HL-60/S4 treated with retinoic acid at 250 ng/mL for 4 days and 3 days (cell line): ENCODE measurements around the gene SEC16A.

Experiments used
- in situ Hi-C: fragments of 300-500 bp; cut with MboI; formaldehyde crosslinking; loops from 2 replicates; pipeline ENCODE4 v1.7.0; 2022; ENCODE audit warnings: low sequenced_read_pairs

Gene SEC16A

GRCh38 chr9:136482793-136483588 is at the start of gene SEC16A:
Gene SEC16A, minus strand, starts transcription at chr9:136483040. Its CDS starts 5,425 bp downstream, at chr9:136477615.
- in situ Hi-C loops: no loop called here

GRCh38 chr9:136531904-136532798 is 49.3 kb upstream of the SEC16A start:
- in situ Hi-C loops: no loop called here

- in situ Hi-C loops: no loop called here
Measured at GRCh38 chr9:136531186-136531903, 48.5 kb upstream of the SEC16A start.

- in situ Hi-C loops: no loop called here
Measured at GRCh38 chr9:136530461-136531089, 47.7 kb upstream of the SEC16A start.

DNA sequence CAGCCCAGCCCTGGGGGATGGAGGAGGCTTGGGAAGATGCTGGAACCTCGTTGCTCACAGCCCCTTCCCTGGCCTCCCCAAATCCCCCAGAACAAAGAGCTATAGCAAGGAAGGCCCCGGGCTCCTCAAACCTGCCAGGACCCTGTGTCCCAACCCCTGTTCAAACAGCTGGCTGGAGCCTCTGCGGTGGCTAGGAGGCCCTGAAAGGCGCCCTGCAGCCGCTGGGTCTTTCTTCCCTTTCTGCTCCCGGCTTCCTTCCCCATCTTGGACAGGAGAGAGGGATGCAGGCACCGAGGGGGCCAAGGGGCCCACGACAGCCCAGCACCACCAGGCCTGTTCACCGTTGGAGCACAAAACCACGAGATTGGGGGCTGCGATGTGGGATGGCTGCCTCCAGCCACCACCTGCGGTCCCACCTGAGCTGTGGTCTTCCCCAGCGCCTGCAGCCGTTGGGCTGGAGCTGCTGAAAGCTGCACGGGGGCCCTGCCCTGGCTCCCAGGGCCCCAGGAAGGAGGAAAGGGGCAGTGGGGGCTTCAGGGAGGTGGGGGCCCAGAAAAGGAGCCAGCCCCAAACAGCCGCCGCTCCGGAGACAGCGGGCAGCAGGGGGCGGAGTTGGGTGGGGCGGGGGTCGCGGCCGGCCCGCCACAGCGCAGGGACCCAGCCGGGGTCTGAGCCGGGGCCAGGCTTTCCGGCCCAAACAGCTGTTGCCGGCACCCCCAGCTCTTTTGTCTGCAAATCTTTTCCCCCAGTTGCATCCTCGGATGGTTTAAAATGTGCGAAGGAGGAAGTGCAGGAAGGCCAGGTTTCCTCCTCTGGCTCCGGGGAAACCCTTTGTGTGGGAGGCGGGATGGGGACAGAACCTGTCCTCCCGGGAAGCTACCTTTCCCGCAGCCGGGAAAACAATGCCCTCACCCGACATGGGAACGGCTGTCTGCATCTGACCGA is 46.9 kb upstream of the SEC16A start:
- in situ Hi-C loops: no loop called here

DNA sequence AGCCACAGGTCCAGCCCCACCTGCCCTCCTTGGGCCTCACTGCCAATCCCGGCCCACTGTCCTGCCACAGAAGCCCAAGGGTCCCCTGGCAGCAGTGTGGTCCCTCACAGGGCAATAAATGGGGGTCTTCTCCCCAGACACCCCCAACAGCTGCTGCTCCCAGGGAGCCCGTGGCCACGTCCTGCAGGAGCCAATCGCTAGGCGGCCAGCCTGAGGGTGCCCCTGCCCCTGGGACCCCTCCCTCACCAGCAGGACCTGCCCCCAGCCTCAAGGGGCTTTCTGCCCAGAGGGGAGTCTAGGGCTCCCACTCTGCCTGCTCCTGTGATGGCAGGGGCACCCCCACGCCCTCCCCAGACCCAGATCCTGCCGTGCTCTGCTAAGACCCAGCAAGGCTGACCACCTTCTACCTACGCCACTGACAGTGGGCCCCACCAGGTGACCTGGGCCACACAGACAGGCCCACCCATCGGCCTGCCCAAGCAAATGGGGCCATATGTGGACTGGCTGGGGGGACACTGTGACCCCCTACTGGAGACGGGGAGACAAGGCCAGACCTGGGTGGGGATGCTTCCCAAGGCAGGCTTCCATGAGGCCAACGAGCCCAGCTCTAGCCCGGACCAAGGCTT is 46.0 kb upstream of the SEC16A start:
- in situ Hi-C loops: no loop called here

DNA sequence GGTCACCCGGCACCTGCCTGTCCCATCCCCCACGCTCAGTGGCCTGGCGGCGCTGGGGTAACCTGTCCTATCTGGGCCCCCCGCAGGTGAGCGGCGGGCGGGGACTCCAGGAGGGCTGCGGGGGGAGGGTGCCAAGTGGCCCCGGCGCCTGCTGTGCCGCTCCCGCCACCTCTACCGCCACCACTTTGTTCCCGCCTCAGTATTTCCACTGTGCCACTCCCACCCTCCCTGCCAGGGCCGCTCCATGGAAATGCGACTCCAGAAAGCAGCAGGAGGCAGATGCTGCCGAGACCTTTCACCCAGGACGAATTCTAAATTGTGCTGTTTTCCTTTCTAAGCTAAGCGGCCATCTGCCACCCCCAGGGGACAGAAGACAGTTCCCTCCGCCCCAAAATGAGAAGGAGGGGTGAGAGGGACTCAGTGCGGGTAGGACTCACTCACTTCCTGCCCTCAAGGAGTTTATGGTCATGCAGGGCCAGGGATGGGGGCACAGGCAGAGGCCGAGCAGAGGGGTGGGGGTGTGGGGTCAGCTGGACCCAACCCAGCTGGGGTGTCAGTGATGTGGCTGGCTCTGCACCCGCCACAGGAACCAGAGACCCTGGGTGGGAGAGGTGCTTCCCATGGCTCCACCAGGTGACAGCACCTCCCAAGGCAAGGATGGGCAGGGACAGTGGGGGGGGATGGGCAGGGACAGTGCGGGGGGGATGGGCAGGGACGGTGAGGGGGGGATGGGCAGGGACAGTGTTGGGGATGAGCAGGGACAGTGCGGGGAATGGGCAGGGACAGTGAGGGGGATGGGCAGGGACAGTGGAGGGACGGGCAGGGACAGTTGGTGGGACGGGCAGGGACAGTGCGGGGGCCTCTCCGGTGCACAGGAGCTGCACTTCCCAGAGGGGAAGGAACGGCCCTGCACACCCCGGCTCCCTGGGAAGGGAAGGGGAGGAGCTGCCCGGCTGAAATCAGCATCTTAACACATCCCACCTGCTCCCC is 45.2 kb upstream of the SEC16A start:
- in situ Hi-C loops: no loop called here

DNA sequence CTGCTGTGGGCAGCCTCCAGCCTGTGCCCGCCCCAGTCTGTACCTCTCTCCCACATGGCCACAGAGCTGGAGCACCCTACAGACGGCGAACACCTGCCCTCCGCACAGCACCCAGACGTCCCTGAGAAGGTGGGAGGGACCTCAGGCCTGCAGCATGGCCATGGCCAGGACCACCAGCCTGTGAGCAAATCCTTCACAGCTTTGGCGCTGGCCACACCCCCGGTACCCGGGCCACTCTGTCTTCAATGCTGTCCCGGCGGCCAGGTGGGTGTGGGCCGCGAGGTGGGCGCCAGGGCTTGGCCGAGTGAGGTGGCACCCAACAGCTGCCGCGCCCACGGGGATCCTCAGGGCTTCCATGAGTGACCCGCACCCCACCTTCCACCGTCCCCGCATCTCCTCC is 44.3 kb upstream of the SEC16A start:
- in situ Hi-C loops: no loop called here

- in situ Hi-C loops: no loop called here
Measured at GRCh38 chr9:136526625-136527066, 43.8 kb upstream of the SEC16A start.

GRCh38 chr9:136525841-136526499 is 43.1 kb upstream of the SEC16A start:
- in situ Hi-C loops: no loop called here

DNA sequence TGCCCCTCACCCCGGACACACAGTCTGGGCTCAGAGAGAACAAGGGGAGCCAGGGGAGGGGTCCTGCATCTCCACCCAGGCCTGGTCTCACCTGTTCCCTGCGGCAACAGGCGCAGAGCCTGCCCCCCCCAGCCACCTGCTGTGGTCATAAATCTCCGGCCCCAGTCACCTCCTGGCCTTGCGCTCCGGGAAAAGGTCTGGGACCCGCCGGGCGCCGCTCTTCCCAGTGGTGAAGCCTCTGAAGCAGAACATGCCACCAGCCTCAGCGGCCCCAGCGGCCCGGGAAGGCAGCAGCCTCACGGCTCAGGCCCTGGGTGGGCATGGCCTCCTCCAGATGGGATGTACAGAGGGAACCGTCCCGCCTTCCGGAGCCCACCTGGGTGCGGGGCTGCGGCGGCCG is 42.4 kb upstream of the SEC16A start:
- in situ Hi-C loops: no loop called here

GRCh38 chr9:136522314-136523237 is 39.7 kb upstream of the SEC16A start:
- in situ Hi-C loops: no loop called here

DNA sequence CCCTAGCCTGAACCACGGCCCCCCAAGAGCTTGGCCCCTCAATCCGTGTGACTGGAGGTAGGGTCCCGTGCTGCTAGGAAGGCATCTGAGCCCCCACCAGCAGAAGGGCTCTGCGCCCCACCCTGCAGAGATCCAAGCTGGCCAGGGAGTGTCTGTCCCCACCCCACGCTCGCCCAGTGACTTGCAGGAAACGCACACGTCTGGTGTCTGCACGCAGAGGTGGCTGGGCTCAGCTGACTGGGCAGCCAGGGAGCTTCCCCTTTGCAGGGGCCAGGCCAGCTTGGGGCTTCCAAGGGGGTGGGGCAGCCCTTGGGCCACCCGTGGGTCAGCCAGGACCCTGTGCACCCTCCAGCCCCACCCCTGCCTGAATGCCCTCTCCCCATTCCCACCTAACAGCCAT is 38.7 kb upstream of the SEC16A start:
- in situ Hi-C loops: no loop called here

GRCh38 chr9:136520053-136520540 is 37.3 kb upstream of the SEC16A start:
- in situ Hi-C loops: no loop called here

- in situ Hi-C loops: no loop called here
Measured at GRCh38 chr9:136519263-136520052, 36.6 kb upstream of the SEC16A start.
